Measurements from ENCODE around the gene FANCG. TPM values are rescaled to one million over a fixed set of nuclear protein-coding genes. Genes with fewer than 3 reads are reported as not detected.

The FANCG gene
- total and polyA plus RNA-seq, 4 donors: 7.2 to 20.6 (median 15.3) TPM

GRCh38 chr9:35106343-35106730, 26.6 kb upstream of the FANCG start:
- H3K27ac ChIP-seq (ENCODE audit: low read depth in 1 of 2, low read length in 1 of 2): no peak overlapping the region
- no peak for ATAC-seq (ENCODE audit: insufficient read depth, low FRiP score)
- no peak for TF ChIP-seq CTCF (IDR thresholded peaks at IDR 0.05; ENCODE audit: control extremely low read depth, extremely low read depth)
- no peaks in the 10 kb centered on the region for H3K9me3 ChIP-seq (ENCODE audit: control insufficient read depth in 4 of 4, insufficient read depth in 3 of 4, low read length in 3 of 4)
- H3K9ac ChIP-seq (ENCODE audit: insufficient read depth in 1 of 2, low read length in 2 of 2): no peak overlapping the region
- H3K4me1 ChIP-seq (ENCODE audit: control insufficient read depth in 5 of 5, insufficient read depth in 5 of 5, low read length in 5 of 5): peaks cover 4 to 30% (median 21%) of the 10 kb centered on the region in 5 donors
- H3K4me3 ChIP-seq: no peak overlapping the region
- H3K36me3 ChIP-seq (ENCODE audit: control insufficient read depth in 4 of 4, insufficient read depth in 4 of 4, low read length in 4 of 4): peaks cover 13 to 34% (median 19%) of the 10 kb centered on the region in 4 donors
- no peak for DNase-seq
- no peaks in the 10 kb centered on the region for H3K27me3 ChIP-seq (ENCODE audit: control insufficient read depth in 3 of 3, insufficient read depth in 3 of 3, low read length in 2 of 3)
- WGBS, 2 donors: 91% methylated on average over 7 of the region's 7 CpGs

- peaks cover 4 to 26% (median 21%) of the 10 kb centered on the region in 5 donors for H3K4me1 ChIP-seq (ENCODE audit: control insufficient read depth in 5 of 5, insufficient read depth in 5 of 5, low read length in 5 of 5)
- H3K4me3 ChIP-seq: no peak overlapping the region
- H3K27ac ChIP-seq (ENCODE audit: low read depth in 1 of 2, low read length in 1 of 2): no peak overlapping the region
- 94 to 96% methylated on average over 13 of the region's 13 CpGs for WGBS, 2 donors
- DNase-seq (no peak), ATAC-seq (ENCODE audit: insufficient read depth, low FRiP score) (no peak)
- no peaks in the 10 kb centered on the region for H3K9me3 ChIP-seq (ENCODE audit: control insufficient read depth in 4 of 4, insufficient read depth in 3 of 4, low read length in 3 of 4)
- H3K9ac ChIP-seq (ENCODE audit: insufficient read depth in 1 of 2, low read length in 2 of 2): no peak overlapping the region
- H3K36me3 ChIP-seq (ENCODE audit: control insufficient read depth in 4 of 4, insufficient read depth in 4 of 4, low read length in 4 of 4): peaks cover 17 to 37% (median 21%) of the 10 kb centered on the region in 4 donors
- no peak for TF ChIP-seq CTCF (IDR thresholded peaks at IDR 0.05; ENCODE audit: control extremely low read depth, extremely low read depth)
- no peaks in the 10 kb centered on the region for H3K27me3 ChIP-seq (ENCODE audit: control insufficient read depth in 3 of 3, insufficient read depth in 3 of 3, low read length in 2 of 3)
These were observed 26.0 kb upstream of the FANCG start for GRCh38 chr9:35105571-35106342.

- Histone ChIP-seq H3K9me3 (ENCODE audit: control insufficient read depth in 4 of 4, insufficient read depth in 3 of 4, low read length in 3 of 4) (no peaks in the 10 kb centered on the region), H3K27ac (ENCODE audit: low read depth in 1 of 2, low read length in 1 of 2) (no peak overlapping the region), H3K36me3 (ENCODE audit: control insufficient read depth in 4 of 4, insufficient read depth in 4 of 4, low read length in 4 of 4) (peaks cover 18 to 42% (median 27%) of the 10 kb centered on the region in 4 donors), H3K27me3 (ENCODE audit: control insufficient read depth in 3 of 3, insufficient read depth in 3 of 3, low read length in 2 of 3) (no peaks in the 10 kb centered on the region), H3K9ac (ENCODE audit: insufficient read depth in 1 of 2, low read length in 2 of 2) (no peak overlapping the region), H3K4me1 (ENCODE audit: control insufficient read depth in 5 of 5, insufficient read depth in 5 of 5, low read length in 5 of 5) (peaks cover 4 to 19% (median 18%) of the 10 kb centered on the region in 5 donors), H3K4me3 (no peak overlapping the region)
- TF ChIP-seq CTCF (IDR thresholded peaks at IDR 0.05; ENCODE audit: control extremely low read depth, extremely low read depth): no peak
- WGBS, 2 donors: 92 to 97% methylated on average over 12 of the region's 12 CpGs
- ATAC-seq (ENCODE audit: insufficient read depth, low FRiP score): no peak
- no peak for DNase-seq
These were observed 25.4 kb upstream of the FANCG start for GRCh38 chr9:35105126-35105525.

Measured in lung (tissue), 12 donors.